AG04450 (cell line): Measurements from ENCODE around the gene PLCL1. TPM values are rescaled to one million over a fixed set of nuclear protein-coding genes. Genes with fewer than 3 reads are reported as not detected.

ENCODE experiments used
- CTCF ChIA-PET: fragments of 300-600, 350-600 bp; formaldehyde crosslinking; extraction: SDS; loops from one replicate; lab custom pipeline; 2022; ENCODE audit warnings: antibody characterized with exemption, inconsistent platforms; lab: Charles Lee
- POLR2A ChIA-PET: fragments of 350-600 bp; formaldehyde crosslinking; extraction: SDS; loops from one replicate; lab custom pipeline; 2021; ENCODE audit warnings: antibody characterized with exemption, inconsistent platforms; lab: Yijun Ruan, JAX
- DNase-seq: peaks from one replicate; pipeline ENCODE4 v3.0.0-alpha.2; 2011; ENCODE audit warnings: low read depth, low spot score
- H3K27ac ChIP-seq: one replicate; pipeline ENCODE4 v1.5.1; 2012; ENCODE audit warnings: low read depth, low read length, control low read depth
- H3K27me3 ChIP-seq: one replicate; pipeline ENCODE4 v1.6.0; 2012; ENCODE audit warnings: low read length; ENCODE audit not compliant: control insufficient read depth, insufficient read depth
- H3K4me3 ChIP-seq: 2 replicates; pipeline ENCODE4 v1.5.1; 2011; ENCODE audit warnings: mild to moderate bottlenecking, low read depth, low read length, control low read depth
- H3K9me3 ChIP-seq: 2 replicates; pipeline ENCODE4 v1.5.1; 2012; ENCODE audit warnings: low read length; ENCODE audit not compliant: control insufficient read depth, insufficient read depth
- CTCF ChIP-seq: IDR thresholded peaks from 2 replicates; pipeline ENCODE4 v1.5.1; 2011; ENCODE audit warnings: low read depth, low read length, control low read depth, inconsistent platforms
- polyA plus RNA-seq: library from polyadenylated mRNA; depleted of rRNA; stranded (reverse); fragments of >200 nt; gene quantifications from 2 replicates; pipeline ENCODE4 v1.2.3, GENCODE V29; 2011

PLCL1 gene
- polyA plus RNA-seq, 1 experiment, result 0.43 TPM

- CTCF ChIA-PET, result no interaction called here
- no peaks in the 10 kb centered on the region for H3K27me3 ChIP-seq
Observed at GRCh38 chr2:197978971-197979370, 174.6 kb downstream of the PLCL1 start.

GRCh38 chr2:197982565-197982964, 178.2 kb downstream of the PLCL1 start:
- POLR2A ChIA-PET, result no interaction called here
- no peak overlapping the region for H3K27ac ChIP-seq
- no peak overlapping the region for H3K4me3 ChIP-seq
- no peak for DNase-seq
- TF ChIP-seq CTCF, result no peak
- H3K9me3 ChIP-seq, result no peaks in the 10 kb centered on the region
- CTCF ChIA-PET, result interaction anchor here (0.9 kb wide), 1 partner anchor 28 kb away, joined by 3 read pairs; no protein-coding TSS in a partner anchor
- no peaks in the 10 kb centered on the region for H3K27me3 ChIP-seq

More at GRCh38 chr2:197978971-197979370, 174.6 kb downstream of the PLCL1 start:
- no peak for DNase-seq
- Histone ChIP-seq H3K27ac (no peak overlapping the region), H3K9me3 (no peaks in the 10 kb centered on the region), H3K4me3 (no peak overlapping the region)
- no peak for TF ChIP-seq CTCF
- POLR2A ChIA-PET, result no interaction called here

GRCh38 chr2:197985029-197985638, 180.7 kb downstream of the PLCL1 start:
- DNase-seq, result no peak
- H3K4me3 ChIP-seq, result no peak overlapping the region

GRCh38 chr2:197986977-197987376, 182.6 kb downstream of the PLCL1 start:
- CTCF ChIA-PET, result interaction anchor here (0.6 to 1.0 kb wide), 2 partner anchors 183 to 513 kb away, joined by 3 to 5 read pairs; partner anchors contain the start of gene PLCL1
- H3K27ac ChIP-seq, result no peak overlapping the region

More at GRCh38 chr2:197985029-197985638, 180.7 kb downstream of the PLCL1 start:
- ChIA-PET POLR2A (no interaction called here), CTCF (interaction anchor here (0.6 to 1.5 kb wide), 2 partner anchors 172 to 231 kb away, joined by 4 to 8 read pairs; no protein-coding TSS in a partner anchor)
- no peak for TF ChIP-seq CTCF
- Histone ChIP-seq H3K27me3 (no peaks in the 10 kb centered on the region), H3K27ac (no peak overlapping the region), H3K9me3 (no peaks in the 10 kb centered on the region)

More at GRCh38 chr2:197986977-197987376, 182.6 kb downstream of the PLCL1 start:
- H3K27me3 ChIP-seq, result no peaks in the 10 kb centered on the region
- no peak for DNase-seq
- no peak for TF ChIP-seq CTCF
- POLR2A ChIA-PET, result no interaction called here
- no peak overlapping the region for H3K4me3 ChIP-seq
- H3K9me3 ChIP-seq, result no peaks in the 10 kb centered on the region
